GM03348 (cell line): Measurements from ENCODE around the gene TEX19.
A peak's percentile ranks its signal among the peaks of the same experiment; 100 is the strongest.

ENCODE experiments used
- DNase-seq: peaks from one replicate; pipeline ENCODE4 v3.0.0; 2012; ENCODE audit warnings: low spot score

Gene TEX19, protein sequence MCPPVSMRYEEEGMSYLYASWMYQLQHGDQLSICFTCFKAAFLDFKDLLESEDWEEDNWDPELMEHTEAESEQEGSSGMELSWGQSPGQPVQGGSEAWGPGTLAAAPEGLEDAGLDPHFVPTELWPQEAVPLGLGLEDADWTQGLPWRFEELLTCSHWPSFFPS

DNA sequence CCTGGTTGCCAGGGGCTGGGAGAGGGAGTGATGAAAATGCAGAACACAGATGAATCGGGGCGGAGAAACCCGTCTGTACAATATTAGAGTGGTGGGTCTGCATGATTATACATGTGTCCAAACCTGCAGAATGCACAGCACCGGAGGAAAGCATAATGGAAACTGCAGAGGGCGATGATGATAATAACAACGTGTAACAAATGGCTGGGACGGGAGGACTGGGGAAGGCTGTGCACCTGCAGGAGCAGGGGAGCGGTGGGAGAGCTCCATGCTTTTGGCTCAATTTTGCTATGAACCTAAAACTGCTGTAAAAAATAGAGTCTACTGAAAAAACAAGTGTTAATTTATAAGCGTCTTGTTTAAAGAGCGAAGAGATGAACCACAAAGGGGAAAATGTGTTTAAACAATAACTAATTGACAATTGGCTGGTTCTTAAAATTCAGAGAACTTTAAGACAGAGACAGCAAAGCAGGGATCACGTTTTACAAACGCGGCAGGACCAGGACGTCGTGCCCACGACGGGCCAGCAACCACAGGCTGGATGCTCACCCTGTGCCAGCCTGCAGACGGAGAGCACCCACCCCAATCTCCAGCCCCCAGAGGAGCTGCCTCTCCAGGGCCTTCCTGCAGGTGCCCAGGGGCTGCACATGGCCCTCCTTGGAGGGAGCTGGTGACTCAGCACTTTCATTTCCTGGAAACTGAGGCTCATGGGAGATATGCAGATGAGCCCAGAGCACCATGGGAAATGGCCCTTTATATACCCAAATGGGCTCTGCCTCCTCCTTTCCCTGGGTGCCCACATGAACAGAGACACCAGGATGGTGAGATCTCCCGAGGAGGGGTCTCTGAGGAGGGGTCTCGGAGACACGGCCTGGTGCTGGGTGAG is at the start of gene TEX19:
Gene TEX19, plus strand, starts transcription at position 783 of the 886 bp plus-strand sequence. CDS start 2,904 bp downstream, outside the sequence.
- no peak for DNase-seq

GRCh38 chr17:82309656-82310570 is 49.1 kb upstream of the TEX19 start:
- DNase-seq, result no peak

- DNase-seq, result no peak
Measured at GRCh38 chr17:82310877-82311276, 48.2 kb upstream of the TEX19 start.

DNA sequence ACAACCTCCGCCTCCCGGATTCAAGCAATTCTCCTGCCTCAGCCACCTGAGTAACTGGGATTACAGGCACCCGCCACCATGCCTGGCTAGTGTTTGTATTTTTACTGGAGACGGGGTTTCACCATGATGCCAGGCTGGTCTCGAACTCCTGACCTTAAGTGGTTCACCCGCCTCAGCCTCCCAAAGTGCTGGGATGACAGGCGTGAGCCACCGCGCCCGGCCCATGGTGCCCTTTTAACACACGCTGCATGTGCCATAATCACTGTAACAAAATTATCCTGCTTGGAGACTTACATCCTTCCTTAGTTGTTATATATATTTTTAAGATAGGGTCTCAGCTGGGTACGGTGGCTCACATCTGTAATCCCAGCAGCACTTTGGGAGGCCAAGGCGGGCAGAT is 47.1 kb upstream of the TEX19 start:
- DNase-seq, result no peak

DNA sequence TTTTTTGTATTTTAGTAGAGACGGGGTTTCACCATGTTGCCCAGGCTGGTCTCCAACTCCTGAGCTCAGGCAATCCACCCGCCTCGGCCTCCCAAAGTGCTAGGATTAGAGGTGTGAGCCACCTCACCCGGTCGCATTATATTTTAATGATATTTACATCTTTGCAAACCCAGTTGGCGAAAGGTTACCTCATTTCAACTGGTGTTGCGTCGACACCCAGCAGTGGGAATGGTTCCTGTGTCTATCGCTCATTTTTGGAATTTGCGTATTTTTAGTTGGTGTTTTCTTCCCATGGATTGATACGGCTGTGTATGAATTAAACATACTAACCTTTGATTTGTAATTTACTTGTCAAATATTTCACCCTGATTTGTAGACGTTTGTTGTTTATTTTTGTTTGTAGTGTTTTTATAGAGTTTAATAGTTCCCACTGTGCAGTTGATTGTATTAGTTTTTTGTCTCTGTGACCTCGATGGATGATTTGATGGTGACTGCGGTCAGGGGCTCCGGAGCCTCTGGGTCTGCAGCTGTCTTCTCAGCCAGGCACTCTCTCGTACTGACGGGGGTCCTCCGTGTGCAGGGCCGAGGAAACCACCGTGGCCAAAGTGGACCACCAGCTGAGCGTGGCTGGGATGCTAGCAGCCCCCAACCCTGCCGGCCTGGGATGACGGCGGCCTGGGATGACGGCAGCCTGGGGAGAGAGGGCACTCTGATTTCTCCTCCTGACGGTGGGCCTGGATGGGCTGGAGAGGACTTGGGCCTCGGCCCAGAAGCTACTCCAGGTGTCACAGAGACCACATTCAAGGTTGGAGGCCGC is 45.6 kb upstream of the TEX19 start:
- DNase-seq, result no peak

- no peak for DNase-seq
Measured at GRCh38 chr17:82314012-82314726, 44.9 kb upstream of the TEX19 start.

- DNase-seq, result no peak
Measured at GRCh38 chr17:82314727-82315605, 44.1 kb upstream of the TEX19 start.

GRCh38 chr17:82315703-82316358 is 43.2 kb upstream of the TEX19 start:
- DNase-seq, result no peak

GRCh38 chr17:82316651-82317393 is 42.2 kb upstream of the TEX19 start:
- no peak for DNase-seq

- DNase-seq, result no peak
Measured at GRCh38 chr17:82317394-82318168, 41.5 kb upstream of the TEX19 start, which contains the start of gene CD7. CD7 (minus strand) TSS chr17:82317608; CDS start chr17:82317495, 113 bp downstream.

DNA sequence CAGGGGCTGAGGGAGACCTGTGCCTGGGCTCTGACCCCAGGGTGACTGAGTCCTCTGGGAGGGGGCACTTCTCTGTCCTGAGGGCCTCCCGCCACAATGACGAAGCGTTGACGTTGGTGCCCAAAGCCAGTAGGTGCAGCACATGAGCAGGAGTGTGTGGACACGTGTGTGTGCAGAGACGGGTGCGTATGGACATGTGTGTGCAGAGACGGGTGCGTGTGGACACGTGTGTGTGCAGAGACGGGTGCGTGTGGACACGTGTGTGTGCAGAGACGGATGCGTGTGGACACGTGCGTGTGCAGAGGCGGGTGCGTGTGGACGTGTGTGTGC is 40.9 kb upstream of the TEX19 start:
- no peak for DNase-seq

- DNase-seq, result no peak
Measured at GRCh38 chr17:82318772-82319606, 40.1 kb upstream of the TEX19 start.

- DNase-seq, result no peak
Measured at GRCh38 chr17:82319619-82320062, 39.4 kb upstream of the TEX19 start.

- DNase-seq, result no peak
Measured at GRCh38 chr17:82320140-82320840, 38.8 kb upstream of the TEX19 start.

GRCh38 chr17:82320956-82321927 is 37.8 kb upstream of the TEX19 start:
- DNase-seq, result peak; percentile 55
